WTC11 (cell line): Measurements from ENCODE around the gene IL10RB. TPM values are rescaled to one million over a fixed set of nuclear protein-coding genes. Genes with fewer than 3 reads are reported as not detected.

Experiments used
- ATAC-seq: fragments of 200-7000 bp; cut with Tn5 transposase; 2 replicates; pipeline ENCODE4 v1.10.0; 2021; ENCODE audit warnings: mild to moderate bottlenecking, moderate library complexity
- CTCF ChIA-PET: fragments of 300-600 bp; sonication (Branson Sonifier 250); formaldehyde crosslinking; loops from one replicate; lab custom pipeline; 2021; ENCODE audit warnings: antibody characterized with exemption; lab: Charles Lee
- POLR2A ChIA-PET: fragments of 350-600 bp; sonication (Branson Sonifier 250); formaldehyde crosslinking; loops from one replicate; lab custom pipeline; 2021; ENCODE audit warnings: antibody characterized with exemption; lab: Charles Lee
- DNase-seq: peaks from one replicate; pipeline ENCODE4 v3.0.0; 2021; ENCODE audit warnings: low spot score
- H3K27ac Mint-ChIP-seq: 2 replicates; pipeline ENCODE4 v1.8.0; 2021; ENCODE audit warnings: mixed read lengths
- H3K27me3 Mint-ChIP-seq: 2 replicates; pipeline ENCODE4 v1.8.0; 2021; ENCODE audit warnings: low read depth, mild to moderate bottlenecking, moderate library complexity, mixed read lengths
- H3K36me3 Mint-ChIP-seq: 2 replicates; pipeline ENCODE4 v1.8.0; 2021; ENCODE audit warnings: mixed read lengths
- H3K4me1 Mint-ChIP-seq: 2 replicates; pipeline ENCODE4 v1.8.0; 2022; ENCODE audit warnings: mixed read lengths
- H3K4me3 Mint-ChIP-seq: 2 replicates; pipeline ENCODE4 v1.8.0; 2021; ENCODE audit warnings: mild to moderate bottlenecking, moderate library complexity, mixed read lengths
- H3K9me3 Mint-ChIP-seq: 2 replicates; pipeline ENCODE4 v1.8.0; 2021; ENCODE audit warnings: mixed read lengths
- ARID4B ChIP-seq: sonication (generic); formaldehyde crosslinking; IDR thresholded peaks from 2 replicates; pipeline ENCODE4 v1.8.0; 2023; ENCODE audit warnings: missing genetic modification reagents, mild to moderate bottlenecking, borderline replicate concordance
- CBFB ChIP-seq: sonication (generic); formaldehyde crosslinking; IDR thresholded peaks from 2 replicates; pipeline ENCODE4 v1.8.1; 2022; ENCODE audit warnings: mild to moderate bottlenecking, low read depth, missing genetic modification reagents
- E2F5 ChIP-seq: sonication (generic); formaldehyde crosslinking; IDR thresholded peaks from 2 replicates; pipeline ENCODE4 v1.8.1; 2022; ENCODE audit warnings: mild to moderate bottlenecking, moderate library complexity, missing genetic modification reagents
- ELF4 ChIP-seq: sonication (generic); formaldehyde crosslinking; IDR thresholded peaks from 2 replicates; pipeline ENCODE4 v1.8.1; 2022; ENCODE audit warnings: low read depth, mild to moderate bottlenecking, moderate library complexity, missing genetic modification reagents
- FOXJ3 ChIP-seq: sonication (generic); formaldehyde crosslinking; IDR thresholded peaks from 2 replicates; pipeline ENCODE4 v1.9.0; 2021; ENCODE audit warnings: missing genetic modification reagents, mild to moderate bottlenecking, borderline replicate concordance
- FOXP1 ChIP-seq: sonication (generic); formaldehyde crosslinking; IDR thresholded peaks from 2 replicates; pipeline ENCODE4 v1.8.0; 2022; ENCODE audit warnings: missing genetic modification reagents, mild to moderate bottlenecking, moderate library complexity, borderline replicate concordance
- GRHL2 ChIP-seq: fragments of 250-450 bp; sonication (Bioruptor Pico); IDR thresholded peaks from 2 replicates; pipeline ENCODE4 v1.8.0; 2022; ENCODE audit warnings: mild to moderate bottlenecking, moderate library complexity; ENCODE audit not compliant: insufficient replicate concordance, severe bottlenecking
- GTF2I ChIP-seq: fragments of 250-450 bp; sonication (Bioruptor Pico); conservative IDR thresholded peaks from 2 replicates; pipeline ENCODE4 v1.4.0; 2021; ENCODE audit warnings: mild to moderate bottlenecking
- NFYB ChIP-seq: sonication (generic); formaldehyde crosslinking; conservative IDR thresholded peaks from 2 replicates; pipeline ENCODE4 v1.8.0; 2022; ENCODE audit warnings: low read depth, missing genetic modification reagents
- SOX15 ChIP-seq: fragments of 250-450 bp; sonication (Bioruptor Pico); IDR thresholded peaks from 2 replicates; pipeline ENCODE4 v1.9.0; 2021; ENCODE audit warnings: mild to moderate bottlenecking
- TEAD4 ChIP-seq: sonication (generic); formaldehyde crosslinking; IDR thresholded peaks from 2 replicates; pipeline ENCODE4 v1.8.0; 2022; ENCODE audit warnings: mild to moderate bottlenecking, missing genetic modification reagents
- ZNF138 ChIP-seq: sonication (generic); formaldehyde crosslinking; conservative IDR thresholded peaks from 2 replicates; pipeline ENCODE4 v1.8.1; 2022; ENCODE audit warnings: mild to moderate bottlenecking, moderate library complexity, missing genetic modification reagents
- ZSCAN18 ChIP-seq: fragments of 250-450 bp; sonication (Bioruptor Pico); IDR thresholded peaks from 2 replicates; pipeline ENCODE4 v2.1.2; 2022; ENCODE audit warnings: mild to moderate bottlenecking, moderate library complexity
- total RNA-seq: library from RNA; stranded (reverse); gene quantifications from 3 replicates; pipeline ENCODE4 v1.2.3, GENCODE V29; 2021
- TF ChIP-seq, protein P1 (sequence below): sonication (generic); formaldehyde crosslinking; IDR thresholded peaks from 2 replicates; pipeline ENCODE4 v1.8.1; 2023; ENCODE audit warnings: mild to moderate bottlenecking, missing genetic modification reagents
- TF ChIP-seq, protein P2 (sequence below): sonication (generic); formaldehyde crosslinking; IDR thresholded peaks from 2 replicates; pipeline ENCODE4 v1.8.0; 2022; ENCODE audit warnings: mild to moderate bottlenecking, missing genetic modification reagents
- TF ChIP-seq, protein P3 (sequence below): fragments of 250-450 bp; sonication (Bioruptor Pico); IDR thresholded peaks from 2 replicates; pipeline ENCODE4 v1.8.0; 2021; ENCODE audit warnings: mild to moderate bottlenecking
- TF ChIP-seq, protein P4 (sequence below): sonication (generic); formaldehyde crosslinking; IDR thresholded peaks from 2 replicates; pipeline ENCODE4 v1.8.1; 2023; ENCODE audit warnings: mild to moderate bottlenecking, missing genetic modification reagents, moderate library complexity

The IL10RB gene
- total RNA-seq, 1 experiment from 2014 or later: 3.7 TPM

GRCh38 chr21:33313183-33313582, 47.0 kb downstream of the IL10RB start:
- H3K27ac Mint-ChIP-seq: no peak overlapping the region
- no peak for DNase-seq
- CTCF ChIA-PET: interaction anchor here (0.9 to 1.2 kb wide), 2 partner anchors 10 to 116 kb away, joined by 3 read pairs; no protein-coding TSS in a partner anchor
- ATAC-seq: no peak
- no peak for TF ChIP-seq ZNF138
- TF ChIP-seq, protein P1, sequence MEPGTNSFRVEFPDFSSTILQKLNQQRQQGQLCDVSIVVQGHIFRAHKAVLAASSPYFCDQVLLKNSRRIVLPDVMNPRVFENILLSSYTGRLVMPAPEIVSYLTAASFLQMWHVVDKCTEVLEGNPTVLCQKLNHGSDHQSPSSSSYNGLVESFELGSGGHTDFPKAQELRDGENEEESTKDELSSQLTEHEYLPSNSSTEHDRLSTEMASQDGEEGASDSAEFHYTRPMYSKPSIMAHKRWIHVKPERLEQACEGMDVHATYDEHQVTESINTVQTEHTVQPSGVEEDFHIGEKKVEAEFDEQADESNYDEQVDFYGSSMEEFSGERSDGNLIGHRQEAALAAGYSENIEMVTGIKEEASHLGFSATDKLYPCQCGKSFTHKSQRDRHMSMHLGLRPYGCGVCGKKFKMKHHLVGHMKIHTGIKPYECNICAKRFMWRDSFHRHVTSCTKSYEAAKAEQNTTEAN (CRISPR knock-in tag): no peak
- no peak for TF ChIP-seq FOXJ3 (CRISPR knock-in tag)
- TF ChIP-seq E2F5 (CRISPR knock-in tag): no peak
- TF ChIP-seq, protein P2, sequence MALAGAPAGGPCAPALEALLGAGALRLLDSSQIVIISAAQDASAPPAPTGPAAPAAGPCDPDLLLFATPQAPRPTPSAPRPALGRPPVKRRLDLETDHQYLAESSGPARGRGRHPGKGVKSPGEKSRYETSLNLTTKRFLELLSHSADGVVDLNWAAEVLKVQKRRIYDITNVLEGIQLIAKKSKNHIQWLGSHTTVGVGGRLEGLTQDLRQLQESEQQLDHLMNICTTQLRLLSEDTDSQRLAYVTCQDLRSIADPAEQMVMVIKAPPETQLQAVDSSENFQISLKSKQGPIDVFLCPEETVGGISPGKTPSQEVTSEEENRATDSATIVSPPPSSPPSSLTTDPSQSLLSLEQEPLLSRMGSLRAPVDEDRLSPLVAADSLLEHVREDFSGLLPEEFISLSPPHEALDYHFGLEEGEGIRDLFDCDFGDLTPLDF (CRISPR knock-in tag): no peak
- no peak for TF ChIP-seq ZSCAN18 (CRISPR knock-in tag)
- TF ChIP-seq, protein P3, sequence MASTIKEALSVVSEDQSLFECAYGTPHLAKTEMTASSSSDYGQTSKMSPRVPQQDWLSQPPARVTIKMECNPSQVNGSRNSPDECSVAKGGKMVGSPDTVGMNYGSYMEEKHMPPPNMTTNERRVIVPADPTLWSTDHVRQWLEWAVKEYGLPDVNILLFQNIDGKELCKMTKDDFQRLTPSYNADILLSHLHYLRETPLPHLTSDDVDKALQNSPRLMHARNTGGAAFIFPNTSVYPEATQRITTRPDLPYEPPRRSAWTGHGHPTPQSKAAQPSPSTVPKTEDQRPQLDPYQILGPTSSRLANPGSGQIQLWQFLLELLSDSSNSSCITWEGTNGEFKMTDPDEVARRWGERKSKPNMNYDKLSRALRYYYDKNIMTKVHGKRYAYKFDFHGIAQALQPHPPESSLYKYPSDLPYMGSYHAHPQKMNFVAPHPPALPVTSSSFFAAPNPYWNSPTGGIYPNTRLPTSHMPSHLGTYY (CRISPR knock-in tag): no peak
- no peak for TF ChIP-seq GRHL2 (CRISPR knock-in tag)
- TF ChIP-seq, protein P4, sequence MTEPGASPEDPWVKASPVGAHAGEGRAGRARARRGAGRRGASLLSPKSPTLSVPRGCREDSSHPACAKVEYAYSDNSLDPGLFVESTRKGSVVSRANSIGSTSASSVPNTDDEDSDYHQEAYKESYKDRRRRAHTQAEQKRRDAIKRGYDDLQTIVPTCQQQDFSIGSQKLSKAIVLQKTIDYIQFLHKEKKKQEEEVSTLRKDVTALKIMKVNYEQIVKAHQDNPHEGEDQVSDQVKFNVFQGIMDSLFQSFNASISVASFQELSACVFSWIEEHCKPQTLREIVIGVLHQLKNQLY (CRISPR knock-in tag): no peak
- TF ChIP-seq GTF2I (CRISPR knock-in tag): no peak
- TF ChIP-seq SOX15 (CRISPR knock-in tag): no peak
- no peak for TF ChIP-seq NFYB
- no peak for TF ChIP-seq ELF4 (CRISPR knock-in tag)
- no peak for TF ChIP-seq ARID4B (CRISPR knock-in tag)
- no peak for TF ChIP-seq FOXP1
- TF ChIP-seq TEAD4: no peak
- TF ChIP-seq CBFB: no peak
- POLR2A ChIA-PET: no interaction called here
- H3K4me3 Mint-ChIP-seq: no peak overlapping the region
- H3K4me1 Mint-ChIP-seq: no peaks in the 10 kb centered on the region
- H3K27me3 Mint-ChIP-seq: no peaks in the 10 kb centered on the region; the same call in 1 of the 2 replicates
- H3K9me3 Mint-ChIP-seq: peaks cover 5% of the 10 kb centered on the region
- no peaks in the 10 kb centered on the region for H3K36me3 Mint-ChIP-seq
